Peyer's patch (tissue), 4 donors: Measurements from ENCODE around the gene HS6ST3.

Experiments used
- POLR2A ChIP-seq, 2 donors: fragments of 450-650 bp; IDR thresholded peaks; one replicate each; pipeline ENCODE4 v1.5.1; 2017; ENCODE audit warnings: antibody characterized with exemption in 2 of 2, mild to moderate bottlenecking in 2 of 2, moderate library complexity in 2 of 2
- TF ChIP-seq, protein P1 (sequence below), 6 experiments: fragments of 450-650 bp in 4 of 6; fragments of 200-600 bp in 2 of 6; sonication (generic) in 1 of 6; IDR thresholded peaks; one replicate each; pipeline ENCODE4 v1.5.1; 2017 to 2019; ENCODE audit warnings: antibody characterized with exemption in 6 of 6, mild to moderate bottlenecking in 3 of 6, moderate library complexity in 1 of 6

DNA sequence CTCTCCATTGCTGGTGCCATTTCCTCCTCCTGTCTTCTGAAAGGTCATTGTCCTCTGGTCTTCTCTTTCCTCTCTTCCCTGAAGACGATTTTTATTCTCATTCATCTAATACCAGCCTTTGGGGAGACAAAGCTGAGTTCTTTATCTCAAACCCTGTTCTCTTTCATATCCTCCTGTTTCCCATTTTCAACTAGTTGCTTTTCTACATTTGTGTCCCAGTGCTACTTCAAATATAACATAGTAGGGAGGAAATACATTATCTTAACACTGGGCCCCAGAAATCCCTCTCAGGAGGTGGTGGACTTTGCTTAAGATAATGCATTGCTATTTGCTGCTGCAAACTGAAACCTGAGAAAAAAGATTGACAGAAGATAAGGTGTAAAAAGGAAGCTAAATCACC, 159.1 kb downstream of the HS6ST3 start:
- TF ChIP-seq, protein P1, sequence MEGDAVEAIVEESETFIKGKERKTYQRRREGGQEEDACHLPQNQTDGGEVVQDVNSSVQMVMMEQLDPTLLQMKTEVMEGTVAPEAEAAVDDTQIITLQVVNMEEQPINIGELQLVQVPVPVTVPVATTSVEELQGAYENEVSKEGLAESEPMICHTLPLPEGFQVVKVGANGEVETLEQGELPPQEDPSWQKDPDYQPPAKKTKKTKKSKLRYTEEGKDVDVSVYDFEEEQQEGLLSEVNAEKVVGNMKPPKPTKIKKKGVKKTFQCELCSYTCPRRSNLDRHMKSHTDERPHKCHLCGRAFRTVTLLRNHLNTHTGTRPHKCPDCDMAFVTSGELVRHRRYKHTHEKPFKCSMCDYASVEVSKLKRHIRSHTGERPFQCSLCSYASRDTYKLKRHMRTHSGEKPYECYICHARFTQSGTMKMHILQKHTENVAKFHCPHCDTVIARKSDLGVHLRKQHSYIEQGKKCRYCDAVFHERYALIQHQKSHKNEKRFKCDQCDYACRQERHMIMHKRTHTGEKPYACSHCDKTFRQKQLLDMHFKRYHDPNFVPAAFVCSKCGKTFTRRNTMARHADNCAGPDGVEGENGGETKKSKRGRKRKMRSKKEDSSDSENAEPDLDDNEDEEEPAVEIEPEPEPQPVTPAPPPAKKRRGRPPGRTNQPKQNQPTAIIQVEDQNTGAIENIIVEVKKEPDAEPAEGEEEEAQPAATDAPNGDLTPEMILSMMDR (IDR thresholded peaks at IDR 0.05), result no peak
- no peak for TF ChIP-seq POLR2A (IDR thresholded peaks at IDR 0.05)
